IMR-90 (cell line): ENCODE measurements around the gene PEX19.

ENCODE experiments used
- CTCF ChIP-seq: conservative IDR thresholded peaks from 2 replicates; pipeline ENCODE4 v1.5.1; 2012; ENCODE audit warnings: mild to moderate bottlenecking, low read depth, low read length, improper control_type of control experiment
- POLR2A ChIP-seq: IDR thresholded peaks from 2 replicates; pipeline ENCODE4 v1.6.1; 2012; ENCODE audit warnings: mild to moderate bottlenecking, low read depth, low read length

DNA sequence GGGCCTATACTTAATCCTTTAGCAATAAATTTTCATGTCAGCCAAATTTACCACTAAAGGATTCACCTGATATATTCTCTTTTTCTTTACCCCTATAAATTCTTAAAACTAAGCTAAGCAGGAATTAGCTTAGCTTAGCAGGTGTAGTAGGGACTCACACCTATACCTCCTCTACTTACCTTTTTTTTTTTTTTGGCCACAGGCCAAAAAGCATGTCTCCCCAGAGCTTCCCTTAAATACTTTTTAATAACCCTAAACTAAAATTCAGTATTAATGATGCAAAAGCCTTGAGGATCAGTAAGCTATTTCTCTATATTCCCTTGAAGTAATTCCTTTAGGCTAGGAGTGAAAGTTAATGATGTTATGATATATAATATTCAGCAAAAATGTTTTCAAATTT lies 56.5 kb downstream of the PEX19 start:
- TF ChIP-seq POLR2A (no peak), CTCF (no peak)
